Frontal cortex (tissue), 4 donors: ENCODE results near the gene SUZ12. TPM values are rescaled to one million over a fixed set of nuclear protein-coding genes. Genes with fewer than 3 reads are reported as not detected.
"Not testable (repeated sequence)": the region's sequence is repeated elsewhere in the genome, so short reads cannot be mapped to it uniquely, and the experiment has no call there.

ENCODE experiments used
- DNase-seq, 2 donors: peaks; one replicate each; pipeline ENCODE4 v3.0.0; 2012; ENCODE audit warnings: low spot score in 2 of 2
- FAIRE-seq: peaks from 2 replicates; lab custom pipeline; 2012; peaks lifted over from hg19 to GRCh38; lab: Jason Lieb, UNC
- total RNA-seq: library from RNA; depleted of rRNA; stranded (reverse); fragments of >200 nt; gene quantifications from one replicate; pipeline ENCODE4 v1.2.3, GENCODE V29; 2014
- donor health status: control.
- donor health status: control.
- donor health status: control.

SUZ12 gene
- total RNA-seq, 1 donor from 2014 or later, result 35.1 TPM

- not testable (repeated sequence) for DNase-seq, FAIRE-seq
Observed at GRCh38 chr17:31941916-31942315, 5.1 kb downstream of the SUZ12 start.

GRCh38 chr17:31942396-31942795 is 5.6 kb downstream of the SUZ12 start:
- FAIRE-seq, result not testable (repeated sequence)

GRCh38 chr17:31951953-31952352 is 15.1 kb downstream of the SUZ12 start:
- FAIRE-seq, DNase-seq: not testable (repeated sequence)

More at GRCh38 chr17:31942396-31942795, 5.6 kb downstream of the SUZ12 start:
- not testable (repeated sequence) for DNase-seq

GRCh38 chr17:31964131-31964530 is 27.3 kb downstream of the SUZ12 start:
- not testable (repeated sequence) for FAIRE-seq, DNase-seq

GRCh38 chr17:31967648-31968047 is 30.8 kb downstream of the SUZ12 start:
- no peak for FAIRE-seq
- DNase-seq, result no peak

GRCh38 chr17:31970416-31970815 is 33.6 kb downstream of the SUZ12 start:
- DNase-seq, FAIRE-seq: not testable (repeated sequence)

- DNase-seq, result not testable (repeated sequence)
Observed at GRCh38 chr17:31974269-31975071, 37.7 kb downstream of the SUZ12 start.

GRCh38 chr17:31975391-31975790 is 38.6 kb downstream of the SUZ12 start:
- not testable (repeated sequence) for DNase-seq, FAIRE-seq

More at GRCh38 chr17:31974269-31975071, 37.7 kb downstream of the SUZ12 start:
- FAIRE-seq, result peak; percentile 6

GRCh38 chr17:31991821-31992220 is 55.0 kb downstream of the SUZ12 start:
- DNase-seq, FAIRE-seq: not testable (repeated sequence)

GRCh38 chr17:31997005-31997404 is 60.2 kb downstream of the SUZ12 start:
- FAIRE-seq (no peak), DNase-seq (no peak)

GRCh38 chr17:32006957-32007462 is 70.2 kb downstream of the SUZ12 start, which contains the start of gene LRRC37B:
TSS of gene LRRC37B (plus strand) at chr17:32007383. CDS start at chr17:32021393, 14,010 bp downstream.
- FAIRE-seq (no peak), DNase-seq (peak; percentile 83 to 87)

GRCh38 chr17:32007463-32008298 is 70.9 kb downstream of the SUZ12 start:
- FAIRE-seq (no peak), DNase-seq (peak; percentile 35 to 52)

GRCh38 chr17:32009262-32009542 is 72.4 kb downstream of the SUZ12 start:
- no peak for DNase-seq
- FAIRE-seq, result no peak

GRCh38 chr17:32010114-32010513 is 73.3 kb downstream of the SUZ12 start:
- DNase-seq (no peak), FAIRE-seq (no peak)

GRCh38 chr17:32015245-32016013 is 78.6 kb downstream of the SUZ12 start:
- no peak for FAIRE-seq
- no peak for DNase-seq

- FAIRE-seq (no peak), DNase-seq (no peak)
Observed at GRCh38 chr17:32016231-32016630, 79.4 kb downstream of the SUZ12 start.

GRCh38 chr17:32019228-32019627 is 82.4 kb downstream of the SUZ12 start:
- DNase-seq (no peak), FAIRE-seq (no peak)

- no peak for DNase-seq
- no peak for FAIRE-seq
Observed at GRCh38 chr17:32020943-32021614, 84.3 kb downstream of the SUZ12 start.

GRCh38 chr17:32021615-32021955 is 84.8 kb downstream of the SUZ12 start:
- no peak for FAIRE-seq
- DNase-seq, result no peak
